Psoas muscle (tissue), 8 donors: ENCODE data around the gene ME3. TPM values are rescaled to one million over a fixed set of nuclear protein-coding genes. Genes with fewer than 3 reads are reported as not detected.

Experiments used
- ATAC-seq, 4 donors: fragments of 200-7000 bp; cut with Tn5 transposase; one replicate each; pipeline ENCODE4 v1.9.1; 2020; ENCODE audit warnings: moderate library complexity in 3 of 4, mild to moderate bottlenecking in 2 of 4
- DNase-seq, 2 donors: peaks; one replicate each; pipeline ENCODE4 v3.0.0-alpha.2; 2020
- H3K27ac ChIP-seq: fragments of 200-600 bp; one replicate; pipeline ENCODE4 v1.8.0; 2022
- H3K27me3 ChIP-seq, 3 donors: fragments of 200-600 bp in 1 of 3; one replicate each; pipeline versions ENCODE4 v1.6.1 to v1.8.0; 2013 to 2022; ENCODE audit warnings: low read length in 2 of 3, mild to moderate bottlenecking in 2 of 3, moderate library complexity in 1 of 3; ENCODE audit not compliant: insufficient read depth in 3 of 3
- H3K36me3 ChIP-seq, 2 donors: fragments of 200-600 bp in 1 of 2; one replicate each; pipeline versions ENCODE4 v1.6.1 to v1.8.0; 2013 to 2022; ENCODE audit warnings: low read depth in 1 of 2, mild to moderate bottlenecking in 1 of 2, moderate library complexity in 1 of 2; ENCODE audit not compliant: insufficient read depth in 1 of 2
- H3K4me1 ChIP-seq: fragments of 200-600 bp; one replicate; pipeline ENCODE4 v1.8.0; 2022
- H3K4me3 ChIP-seq: fragments of 200-600 bp; one replicate; pipeline ENCODE4 v1.8.0; 2022; ENCODE audit warnings: mild to moderate bottlenecking
- H3K9me3 ChIP-seq: fragments of 200-600 bp; one replicate; pipeline ENCODE4 v1.8.0; 2022
- WGBS, 3 donors: extraction: QIAGEN DNeasy Blood & Tissue Kit; methylation state at CpG; one replicate each; pipeline versions ENCODE4 v1.1.6 to v1.1.7; 2013; 5-methylcytosine and 5-hydroxymethylcytosine counted together
- intact Hi-C, 2 donors: fragments of 100-400 bp; cut with DNase I; formaldehyde crosslinking; loops; one replicate each; pipeline versions ENCODE4 v1.11.0 to v1.14.2; 2022
- polyA plus RNA-seq, 3 donors: library from polyadenylated mRNA; stranded (reverse); fragments of 200-250 nt; gene quantifications; one replicate each; pipeline ENCODE4 v1.2.3, GENCODE V29; 2013
- total RNA-seq, 4 donors: library from RNA; stranded (reverse); fragmentation: NEBNext Ultra II Directional in 2 of 4; extraction: Animal tissue kit (Norgen Biotek cat#: 25700) in 2 of 4; gene quantifications; one replicate each; pipeline versions ENCODE4 v1.2.1 to v1.2.4, GENCODE V29; 2021 to 2023
- TF ChIP-seq, protein P1 (sequence below): fragments of 200-600 bp; IDR thresholded peaks from one replicate; pipeline ENCODE4 v1.8.0; 2022; ENCODE audit warnings: antibody characterized with exemption
- donor health status: healthy with polysubstance abuse.
- donor health status: DM: no; HTN: no; CAD: no; lungs with moderate emphysema.
- donor health status: Bipolar disorder and iron deficiency.
- donor health status: healthy.
- donor health status: DM: yes; HTN: yes; CAD: no.
- donor health status: DM: no; HTN: no; CAD: no.
- donor health status: DM: no; HTN: no; CAD: no.
- donor health status: DM: yes; HTN: yes; CAD: no.

ME3 gene
- total and polyA plus RNA-seq, 7 donors, result 5.1 to 19.5 (median 11.2) TPM

DNA sequence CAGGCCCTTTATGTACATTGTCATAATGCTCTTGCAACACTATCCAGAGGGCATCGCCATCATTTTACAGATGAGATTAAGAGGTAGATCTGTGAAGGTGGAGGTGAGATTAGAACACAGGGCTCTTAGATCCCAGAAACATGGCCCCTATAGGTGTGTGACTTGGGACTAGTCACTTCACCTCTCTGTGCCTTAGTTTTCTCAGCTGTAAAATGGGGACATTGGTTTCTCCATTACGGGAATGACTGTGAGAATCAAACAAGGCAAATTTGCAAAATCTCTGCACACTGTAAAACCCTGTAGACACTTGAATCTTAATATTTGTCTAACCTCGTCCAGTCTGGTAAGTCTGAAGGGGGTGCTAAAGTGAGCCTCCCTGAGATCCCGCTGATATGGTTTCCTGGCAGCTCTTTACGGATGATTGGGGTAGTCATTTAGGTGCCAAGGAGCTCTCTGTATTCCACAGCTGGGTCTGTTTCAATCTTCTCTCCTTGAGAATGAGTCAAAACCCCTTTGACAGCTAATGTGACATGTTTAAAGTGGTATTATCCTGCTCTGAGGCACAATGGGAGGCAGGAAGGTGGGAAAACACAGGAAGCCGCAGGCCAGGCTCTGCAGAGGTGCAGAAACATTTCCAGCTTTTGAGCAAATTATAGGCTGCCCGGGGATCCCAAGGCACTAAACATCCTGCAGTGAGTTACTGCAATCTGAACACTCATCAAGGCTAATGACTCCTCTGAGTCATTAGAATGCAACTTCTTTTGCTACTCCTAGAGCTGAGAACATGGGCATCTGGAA lies 156.9 kb downstream of the ME3 start:
- Histone ChIP-seq H3K27me3 (no peaks in the 10 kb centered on the region), H3K36me3 (no peaks in the 10 kb centered on the region), H3K9me3 (no peaks in the 10 kb centered on the region), H3K4me3 (no peak overlapping the region), H3K27ac (no peak overlapping the region), H3K4me1 (peaks cover 16% of the 10 kb centered on the region)
- ATAC-seq (no peak), DNase-seq (no peak)
- intact Hi-C loops, result no loop called here
- WGBS, 3 donors, result 66 to 69% (median 66%) methylated on average over 7 of the region's 7 CpGs
- TF ChIP-seq, protein P1, sequence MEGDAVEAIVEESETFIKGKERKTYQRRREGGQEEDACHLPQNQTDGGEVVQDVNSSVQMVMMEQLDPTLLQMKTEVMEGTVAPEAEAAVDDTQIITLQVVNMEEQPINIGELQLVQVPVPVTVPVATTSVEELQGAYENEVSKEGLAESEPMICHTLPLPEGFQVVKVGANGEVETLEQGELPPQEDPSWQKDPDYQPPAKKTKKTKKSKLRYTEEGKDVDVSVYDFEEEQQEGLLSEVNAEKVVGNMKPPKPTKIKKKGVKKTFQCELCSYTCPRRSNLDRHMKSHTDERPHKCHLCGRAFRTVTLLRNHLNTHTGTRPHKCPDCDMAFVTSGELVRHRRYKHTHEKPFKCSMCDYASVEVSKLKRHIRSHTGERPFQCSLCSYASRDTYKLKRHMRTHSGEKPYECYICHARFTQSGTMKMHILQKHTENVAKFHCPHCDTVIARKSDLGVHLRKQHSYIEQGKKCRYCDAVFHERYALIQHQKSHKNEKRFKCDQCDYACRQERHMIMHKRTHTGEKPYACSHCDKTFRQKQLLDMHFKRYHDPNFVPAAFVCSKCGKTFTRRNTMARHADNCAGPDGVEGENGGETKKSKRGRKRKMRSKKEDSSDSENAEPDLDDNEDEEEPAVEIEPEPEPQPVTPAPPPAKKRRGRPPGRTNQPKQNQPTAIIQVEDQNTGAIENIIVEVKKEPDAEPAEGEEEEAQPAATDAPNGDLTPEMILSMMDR, result no peak

DNA sequence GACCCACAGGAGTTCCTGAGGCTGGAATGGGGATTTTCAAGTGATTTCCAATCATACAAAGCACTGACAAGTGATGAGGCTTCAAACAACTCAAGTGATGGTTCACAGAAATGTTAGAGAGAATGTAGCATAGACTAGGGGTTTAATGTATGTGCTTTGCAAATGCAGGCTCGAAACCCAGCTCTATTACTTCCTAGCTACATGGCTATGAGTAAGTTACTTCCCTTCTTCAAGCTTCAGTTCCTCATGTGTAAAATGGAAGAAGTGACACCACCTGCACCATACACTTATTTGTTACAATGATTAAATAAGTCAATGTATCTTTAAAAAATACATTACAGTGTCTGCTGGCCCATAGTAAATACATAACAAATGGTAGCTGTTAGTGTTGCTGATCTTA lies 158.0 kb downstream of the ME3 start:
- 91 to 97% (median 93%) methylated on average over 1 of the region's 1 CpG for WGBS, 3 donors
- Histone ChIP-seq H3K9me3 (no peaks in the 10 kb centered on the region), H3K27ac (no peak overlapping the region), H3K36me3 (no peaks in the 10 kb centered on the region), H3K4me3 (no peak overlapping the region), H3K4me1 (peaks cover 7% of the 10 kb centered on the region), H3K27me3 (no peaks in the 10 kb centered on the region)
- ATAC-seq (no peak), DNase-seq (no peak)
- intact Hi-C loops, result no loop called here
- TF ChIP-seq, protein P1, result no peak

DNA sequence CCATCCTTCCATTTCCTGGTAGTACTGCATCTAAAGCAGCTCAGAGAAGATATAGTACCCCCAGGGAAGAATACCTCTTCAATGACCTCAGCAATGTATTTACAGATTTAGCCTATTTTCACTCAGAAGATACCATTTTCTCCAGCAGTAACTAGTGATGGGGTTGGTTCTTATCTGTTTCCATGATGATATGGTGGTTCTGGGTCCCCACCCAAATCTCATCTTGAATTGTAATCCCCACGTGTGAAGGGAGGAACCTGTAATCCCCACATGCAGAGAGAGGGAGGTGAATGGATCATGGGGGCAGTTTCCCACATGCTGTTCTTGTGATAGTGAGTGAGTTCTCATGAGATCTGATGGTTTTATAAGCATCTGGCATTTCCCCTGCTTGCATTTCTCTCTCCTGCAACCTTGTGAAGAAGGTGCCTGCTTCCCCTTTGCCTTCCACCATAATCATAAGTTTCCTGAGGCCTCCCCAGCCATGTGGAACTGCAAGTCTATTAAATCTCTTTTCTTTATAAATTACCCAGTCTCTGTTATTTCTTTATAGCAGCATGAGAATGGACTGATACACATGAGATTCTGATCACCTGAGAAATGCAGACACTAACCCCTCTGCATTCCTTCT lies 158.6 kb downstream of the ME3 start:
- TF ChIP-seq, protein P1, result no peak
- intact Hi-C loops, result no loop called here
- H3K27me3 ChIP-seq, result no peaks in the 10 kb centered on the region
- H3K36me3 ChIP-seq, result no peaks in the 10 kb centered on the region
- no peaks in the 10 kb centered on the region for H3K9me3 ChIP-seq
- H3K27ac ChIP-seq, result no peak overlapping the region
- 81 to 93% (median 89%) methylated on average over 1 of the region's 1 CpG for WGBS, 3 donors
- ATAC-seq (no peak), DNase-seq (no peak)
- no peak overlapping the region for H3K4me3 ChIP-seq
- H3K4me1 ChIP-seq, result peaks cover 2% of the 10 kb centered on the region

DNA sequence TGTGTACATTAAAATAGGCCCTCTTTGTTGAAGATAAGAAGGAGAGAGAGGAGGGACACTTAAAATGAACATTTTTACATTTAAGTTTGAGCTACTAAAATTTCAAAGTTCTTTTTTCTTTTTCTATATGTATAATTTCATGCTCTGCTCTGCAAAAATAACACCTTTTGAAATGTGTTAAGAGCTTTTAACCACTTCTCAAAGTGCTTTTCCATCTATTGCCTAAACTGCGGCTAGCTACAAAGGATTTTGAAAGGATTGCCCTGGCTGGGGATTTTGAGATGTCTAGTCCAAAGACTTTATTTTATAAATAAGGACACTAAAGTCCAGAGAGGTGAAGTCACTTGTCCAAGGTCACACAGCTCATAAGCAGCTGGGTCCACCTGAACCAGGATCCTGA lies 159.3 kb downstream of the ME3 start:
- no peak overlapping the region for H3K27ac ChIP-seq
- H3K36me3 ChIP-seq, result no peaks in the 10 kb centered on the region
- ATAC-seq, result no peak
- H3K27me3 ChIP-seq, result no peaks in the 10 kb centered on the region
- intact Hi-C loops, result no loop called here
- no peak for DNase-seq
- 95 to 100% (median 100%) methylated on average over 1 of the region's 1 CpG for WGBS, 3 donors
- TF ChIP-seq, protein P1, result no peak
- no peak overlapping the region for H3K4me3 ChIP-seq
- no peaks in the 10 kb centered on the region for H3K4me1 ChIP-seq
- no peaks in the 10 kb centered on the region for H3K9me3 ChIP-seq
